ENCODE measurements around the gene ZSCAN20.
A peak's percentile ranks its signal among the peaks of the same experiment; 100 is the strongest.

ZSCAN20 gene

DNA sequence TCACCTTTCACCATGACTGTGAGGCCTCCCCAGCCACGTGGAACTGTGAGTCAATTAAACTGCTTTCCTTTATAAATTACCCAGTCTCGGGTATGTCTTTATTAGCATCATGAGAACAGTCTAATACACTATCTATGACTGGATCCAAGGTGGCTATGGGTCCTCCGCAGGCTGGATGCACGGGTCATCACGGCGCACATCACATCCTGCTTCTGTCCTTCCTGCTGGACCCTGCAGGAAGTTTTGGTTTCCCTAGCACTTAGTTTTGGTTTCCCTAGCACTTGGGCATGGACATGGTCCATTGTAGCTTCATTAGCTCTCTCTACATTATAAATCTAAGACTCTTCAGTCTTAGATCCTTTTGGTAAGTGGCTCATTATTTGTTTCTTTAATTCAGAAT lies 27.3 kb upstream of the ZSCAN20 start:
- Histone ChIP-seq H4K91ac (ENCODE audit: low read depth, low read length, poor library complexity) (no peak overlapping the region), H2AFZ (ENCODE audit: low read length) (no peak overlapping the region), H3K18ac (ENCODE audit: low read length) (no peak overlapping the region), H3K36me3 (replicated peaks in 1 of 2; ENCODE audit: control insufficient read depth in 2 of 2, insufficient read depth in 2 of 2, low read length in 2 of 2) (no peaks in the 10 kb centered on the region), H2BK15ac (ENCODE audit: low read length) (no peak overlapping the region), H3K4me3 (ENCODE audit: low read length in 2 of 2) (no peak overlapping the region), H2AK5ac (ENCODE audit: low read depth, low read length) (no peak overlapping the region), H3K23ac (ENCODE audit: low read depth, low read length, poor library complexity) (no peak overlapping the region), H3K4me1 (ENCODE audit: control insufficient read depth in 2 of 2, insufficient read depth in 1 of 2, low read depth in 1 of 2, low read length in 2 of 2) (peaks cover 0 to 8% of the 10 kb centered on the region in 2 donors), H3K4me2 (ENCODE audit: insufficient read depth, low read length, poor library complexity, severe bottlenecking) (no peak overlapping the region), H3K27ac (replicated peaks; ENCODE audit: low read length) (no peak overlapping the region), H2BK5ac (ENCODE audit: low read length) (no peak overlapping the region), H2BK12ac (ENCODE audit: low read length) (no peak overlapping the region), H3K79me1 (ENCODE audit: low read depth, low read length) (no peaks in the 10 kb centered on the region), H3K9me3 (replicated peaks in 1 of 2; ENCODE audit: control insufficient read depth in 2 of 2, insufficient read depth in 1 of 2, low read depth in 1 of 2, low read length in 2 of 2) (peaks cover 0 to 7% of the 10 kb centered on the region in 2 donors), H3K14ac (ENCODE audit: low read length) (no peak overlapping the region), H3K4ac (ENCODE audit: low read length) (no peak overlapping the region), H3K9ac (ENCODE audit: low read depth, low read length, poor library complexity) (no peak overlapping the region), H3K27me3 (ENCODE audit: control insufficient read depth in 3 of 3, insufficient read depth in 3 of 3, low read depth in 1 of 3, low read length in 3 of 3) (no peaks in the 10 kb centered on the region), H2BK120ac (ENCODE audit: low read depth, low read length) (no peak overlapping the region), H4K8ac (ENCODE audit: low read depth, low read length) (no peak overlapping the region)
- WGBS, 2 donors (ENCODE audit: extremely low coverage in 2 of 2, insufficient read length in 2 of 2, insufficient replicate concordance in 1 of 2), result no CpG with 5 or more reads among the region's 6 CpGs
- no peak for DNase-seq (ENCODE audit: low spot score)

GRCh38 chr1:33446590-33446989 lies 25.9 kb upstream of the ZSCAN20 start:
- Histone ChIP-seq H3K27ac (replicated peaks; ENCODE audit: low read length) (no peak overlapping the region), H4K8ac (ENCODE audit: low read depth, low read length) (no peak overlapping the region), H3K4ac (ENCODE audit: low read length) (no peak overlapping the region), H3K18ac (ENCODE audit: low read length) (no peak overlapping the region), H3K79me1 (ENCODE audit: low read depth, low read length) (no peaks in the 10 kb centered on the region), H2AFZ (ENCODE audit: low read length) (peak overlapping the region; percentile 9), H2BK5ac (ENCODE audit: low read length) (no peak overlapping the region), H3K27me3 (ENCODE audit: control insufficient read depth in 3 of 3, insufficient read depth in 3 of 3, low read depth in 1 of 3, low read length in 3 of 3) (no peaks in the 10 kb centered on the region), H3K4me1 (ENCODE audit: control insufficient read depth in 2 of 2, insufficient read depth in 1 of 2, low read depth in 1 of 2, low read length in 2 of 2) (peaks cover 0 to 8% of the 10 kb centered on the region in 2 donors), H2BK15ac (ENCODE audit: low read length) (no peak overlapping the region), H2AK5ac (ENCODE audit: low read depth, low read length) (no peak overlapping the region), H3K9me3 (replicated peaks in 1 of 2; ENCODE audit: control insufficient read depth in 2 of 2, insufficient read depth in 1 of 2, low read depth in 1 of 2, low read length in 2 of 2) (peaks cover 0 to 7% of the 10 kb centered on the region in 2 donors), H2BK12ac (ENCODE audit: low read length) (no peak overlapping the region), H3K9ac (ENCODE audit: low read depth, low read length, poor library complexity) (no peak overlapping the region), H3K36me3 (replicated peaks in 1 of 2; ENCODE audit: control insufficient read depth in 2 of 2, insufficient read depth in 2 of 2, low read length in 2 of 2) (no peaks in the 10 kb centered on the region), H2BK120ac (ENCODE audit: low read depth, low read length) (no peak overlapping the region), H4K91ac (ENCODE audit: low read depth, low read length, poor library complexity) (no peak overlapping the region), H3K4me2 (ENCODE audit: insufficient read depth, low read length, poor library complexity, severe bottlenecking) (no peak overlapping the region), H3K4me3 (ENCODE audit: low read length in 2 of 2) (no peak overlapping the region), H3K14ac (ENCODE audit: low read length) (no peak overlapping the region), H3K23ac (ENCODE audit: low read depth, low read length, poor library complexity) (no peak overlapping the region)
- WGBS, 2 donors (ENCODE audit: extremely low coverage in 2 of 2, insufficient read length in 2 of 2, insufficient replicate concordance in 1 of 2), result no CpG with 5 or more reads among the region's 3 CpGs
- no peak for DNase-seq (ENCODE audit: low spot score)

GRCh38 chr1:33454646-33455282 lies 17.7 kb upstream of the ZSCAN20 start:
- H2BK15ac ChIP-seq (ENCODE audit: low read length), result peak overlapping the region; percentile 9
- no peak overlapping the region for H2BK5ac ChIP-seq (ENCODE audit: low read length)
- no peak overlapping the region for H2AK5ac ChIP-seq (ENCODE audit: low read depth, low read length)
- no peak overlapping the region for H4K91ac ChIP-seq (ENCODE audit: low read depth, low read length, poor library complexity)
- no peaks in the 10 kb centered on the region for H3K27me3 ChIP-seq (ENCODE audit: control insufficient read depth in 3 of 3, insufficient read depth in 3 of 3, low read depth in 1 of 3, low read length in 3 of 3)
- no peak overlapping the region for H3K27ac ChIP-seq (replicated peaks; ENCODE audit: low read length)
- no peak overlapping the region for H3K4ac ChIP-seq (ENCODE audit: low read length)
- H3K36me3 ChIP-seq (replicated peaks in 1 of 2; ENCODE audit: control insufficient read depth in 2 of 2, insufficient read depth in 2 of 2, low read length in 2 of 2), result no peaks in the 10 kb centered on the region
- DNase-seq (ENCODE audit: low spot score), result no peak
- WGBS, 2 donors (ENCODE audit: extremely low coverage in 2 of 2, insufficient read length in 2 of 2, insufficient replicate concordance in 1 of 2), result no CpG with 5 or more reads among the region's 8 CpGs
- H3K4me3 ChIP-seq (ENCODE audit: low read length in 2 of 2), result no peak overlapping the region
- H3K14ac ChIP-seq (ENCODE audit: low read length), result no peak overlapping the region
- peaks cover 0 to 3% of the 10 kb centered on the region in 2 donors for H3K9me3 ChIP-seq (replicated peaks in 1 of 2; ENCODE audit: control insufficient read depth in 2 of 2, insufficient read depth in 1 of 2, low read depth in 1 of 2, low read length in 2 of 2)
- H4K8ac ChIP-seq (ENCODE audit: low read depth, low read length), result no peak overlapping the region
- H2BK12ac ChIP-seq (ENCODE audit: low read length), result no peak overlapping the region
- H3K4me2 ChIP-seq (ENCODE audit: insufficient read depth, low read length, poor library complexity, severe bottlenecking), result no peak overlapping the region
- H3K18ac ChIP-seq (ENCODE audit: low read length), result no peak overlapping the region
- no peak overlapping the region for H2BK120ac ChIP-seq (ENCODE audit: low read depth, low read length)
- H3K79me1 ChIP-seq (ENCODE audit: low read depth, low read length), result no peaks in the 10 kb centered on the region
- H3K23ac ChIP-seq (ENCODE audit: low read depth, low read length, poor library complexity), result peak overlapping the region; percentile 48
- H2AFZ ChIP-seq (ENCODE audit: low read length), result peak overlapping the region; percentile 30
- H3K4me1 ChIP-seq (ENCODE audit: control insufficient read depth in 2 of 2, insufficient read depth in 1 of 2, low read depth in 1 of 2, low read length in 2 of 2), result peaks cover 0 to 9% of the 10 kb centered on the region in 2 donors
- no peak overlapping the region for H3K9ac ChIP-seq (ENCODE audit: low read depth, low read length, poor library complexity)

- no peaks in the 10 kb centered on the region for H3K36me3 ChIP-seq (replicated peaks in 1 of 2; ENCODE audit: control insufficient read depth in 2 of 2, insufficient read depth in 2 of 2, low read length in 2 of 2)
- H3K27me3 ChIP-seq (ENCODE audit: control insufficient read depth in 3 of 3, insufficient read depth in 3 of 3, low read depth in 1 of 3, low read length in 3 of 3), result no peaks in the 10 kb centered on the region
- H3K23ac ChIP-seq (ENCODE audit: low read depth, low read length, poor library complexity), result no peak overlapping the region
- no CpG with 5 or more reads among the region's 8 CpGs for WGBS, 2 donors (ENCODE audit: extremely low coverage in 2 of 2, insufficient read length in 2 of 2, insufficient replicate concordance in 1 of 2)
- H2BK5ac ChIP-seq (ENCODE audit: low read length), result no peak overlapping the region
- H3K18ac ChIP-seq (ENCODE audit: low read length), result no peak overlapping the region
- peak overlapping the region; percentile 66 for H2AFZ ChIP-seq (ENCODE audit: low read length)
- H2BK15ac ChIP-seq (ENCODE audit: low read length), result no peak overlapping the region
- H2BK12ac ChIP-seq (ENCODE audit: low read length), result no peak overlapping the region
- no peak overlapping the region for H4K91ac ChIP-seq (ENCODE audit: low read depth, low read length, poor library complexity)
- H4K8ac ChIP-seq (ENCODE audit: low read depth, low read length), result no peak overlapping the region
- H3K9ac ChIP-seq (ENCODE audit: low read depth, low read length, poor library complexity), result no peak overlapping the region
- no peak overlapping the region for H3K4me3 ChIP-seq (ENCODE audit: low read length in 2 of 2)
- peaks cover 0 to 9% of the 10 kb centered on the region in 2 donors for H3K4me1 ChIP-seq (ENCODE audit: control insufficient read depth in 2 of 2, insufficient read depth in 1 of 2, low read depth in 1 of 2, low read length in 2 of 2)
- H2BK120ac ChIP-seq (ENCODE audit: low read depth, low read length), result no peak overlapping the region
- no peak overlapping the region for H3K4ac ChIP-seq (ENCODE audit: low read length)
- H3K9me3 ChIP-seq (replicated peaks in 1 of 2; ENCODE audit: control insufficient read depth in 2 of 2, insufficient read depth in 1 of 2, low read depth in 1 of 2, low read length in 2 of 2), result peaks cover 0 to 3% of the 10 kb centered on the region in 2 donors
- peak; percentile 46 for DNase-seq (ENCODE audit: low spot score)
- H3K14ac ChIP-seq (ENCODE audit: low read length), result no peak overlapping the region
- H3K79me1 ChIP-seq (ENCODE audit: low read depth, low read length), result no peaks in the 10 kb centered on the region
- H3K4me2 ChIP-seq (ENCODE audit: insufficient read depth, low read length, poor library complexity, severe bottlenecking), result no peak overlapping the region
- no peak overlapping the region for H2AK5ac ChIP-seq (ENCODE audit: low read depth, low read length)
- no peak overlapping the region for H3K27ac ChIP-seq (replicated peaks; ENCODE audit: low read length)
Measured at GRCh38 chr1:33455539-33456501, 16.6 kb upstream of the ZSCAN20 start.
